WERI-Rb-1 (cell line): ENCODE measurements around the gene SLC39A7.

Experiments used
- DNase-seq: peaks from one replicate; pipeline ENCODE4 v3.0.0-alpha.2; 2020
- H3K27ac ChIP-seq: fragments of 250-450 bp; sonication (Bioruptor Pico); 2 replicates; pipeline ENCODE4 v1.5.1; 2020; ENCODE audit warnings: mild to moderate bottlenecking, moderate library complexity
- H3K27me3 ChIP-seq: fragments of 250-450 bp; sonication (Bioruptor Pico); 2 replicates; pipeline ENCODE4 v1.5.1; 2021; ENCODE audit warnings: mild to moderate bottlenecking, low read depth, moderate library complexity; ENCODE audit not compliant: insufficient read depth, severe bottlenecking
- H3K36me3 ChIP-seq: fragments of 250-450 bp; sonication (Bioruptor Pico); 2 replicates; pipeline ENCODE4 v1.5.1; 2020; ENCODE audit warnings: mild to moderate bottlenecking, moderate library complexity
- H3K4me3 ChIP-seq: 2 replicates; pipeline ENCODE4 v1.5.1; 2011; ENCODE audit warnings: low read depth, mild to moderate bottlenecking, control low read depth, low read length
- H3K9me3 ChIP-seq: fragments of 250-450 bp; sonication (Bioruptor Pico); 2 replicates; pipeline ENCODE4 v1.5.1; 2021; ENCODE audit warnings: mild to moderate bottlenecking, moderate library complexity; ENCODE audit not compliant: severe bottlenecking
- TF ChIP-seq, protein P1 (sequence below): IDR thresholded peaks from 2 replicates; pipeline ENCODE4 v1.5.1; 2011; ENCODE audit warnings: low read depth, mild to moderate bottlenecking, control low read depth, inconsistent platforms, low read length

The SLC39A7 gene

GRCh38 chr6:33237741-33238140, 37.1 kb downstream of the SLC39A7 start:
- no peaks in the 10 kb centered on the region for H3K27me3 ChIP-seq

GRCh38 chr6:33241968-33242367, 41.3 kb downstream of the SLC39A7 start:
- DNase-seq: no peak
- peaks cover 2% of the 10 kb centered on the region for H3K9me3 ChIP-seq
- no peak overlapping the region for H3K27ac ChIP-seq
- no peak overlapping the region for H3K4me3 ChIP-seq
- no peaks in the 10 kb centered on the region for H3K36me3 ChIP-seq
- no peaks in the 10 kb centered on the region for H3K27me3 ChIP-seq
- TF ChIP-seq, protein P1, sequence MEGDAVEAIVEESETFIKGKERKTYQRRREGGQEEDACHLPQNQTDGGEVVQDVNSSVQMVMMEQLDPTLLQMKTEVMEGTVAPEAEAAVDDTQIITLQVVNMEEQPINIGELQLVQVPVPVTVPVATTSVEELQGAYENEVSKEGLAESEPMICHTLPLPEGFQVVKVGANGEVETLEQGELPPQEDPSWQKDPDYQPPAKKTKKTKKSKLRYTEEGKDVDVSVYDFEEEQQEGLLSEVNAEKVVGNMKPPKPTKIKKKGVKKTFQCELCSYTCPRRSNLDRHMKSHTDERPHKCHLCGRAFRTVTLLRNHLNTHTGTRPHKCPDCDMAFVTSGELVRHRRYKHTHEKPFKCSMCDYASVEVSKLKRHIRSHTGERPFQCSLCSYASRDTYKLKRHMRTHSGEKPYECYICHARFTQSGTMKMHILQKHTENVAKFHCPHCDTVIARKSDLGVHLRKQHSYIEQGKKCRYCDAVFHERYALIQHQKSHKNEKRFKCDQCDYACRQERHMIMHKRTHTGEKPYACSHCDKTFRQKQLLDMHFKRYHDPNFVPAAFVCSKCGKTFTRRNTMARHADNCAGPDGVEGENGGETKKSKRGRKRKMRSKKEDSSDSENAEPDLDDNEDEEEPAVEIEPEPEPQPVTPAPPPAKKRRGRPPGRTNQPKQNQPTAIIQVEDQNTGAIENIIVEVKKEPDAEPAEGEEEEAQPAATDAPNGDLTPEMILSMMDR: no peak

More at GRCh38 chr6:33237741-33238140, 37.1 kb downstream of the SLC39A7 start:
- peaks cover 2% of the 10 kb centered on the region for H3K9me3 ChIP-seq
- H3K36me3 ChIP-seq: no peaks in the 10 kb centered on the region
- TF ChIP-seq, protein P1: no peak
- H3K4me3 ChIP-seq: no peak overlapping the region
- no peak overlapping the region for H3K27ac ChIP-seq
- DNase-seq: no peak

GRCh38 chr6:33243476-33243875, 42.8 kb downstream of the SLC39A7 start:
- no peaks in the 10 kb centered on the region for H3K9me3 ChIP-seq
- no peak overlapping the region for H3K4me3 ChIP-seq
- no peak overlapping the region for H3K27ac ChIP-seq
- no peaks in the 10 kb centered on the region for H3K36me3 ChIP-seq
- DNase-seq: no peak
- TF ChIP-seq, protein P1: no peak
- no peaks in the 10 kb centered on the region for H3K27me3 ChIP-seq

- DNase-seq: peak; percentile 97
- Histone ChIP-seq H3K4me3 (peak overlapping the region; percentile 78), H3K36me3 (peaks cover 13% of the 10 kb centered on the region), H3K27ac (peak overlapping the region; percentile 38), H3K9me3 (no peaks in the 10 kb centered on the region), H3K27me3 (no peaks in the 10 kb centered on the region)
- TF ChIP-seq, protein P1: peak; percentile 99
These were observed 47.4 kb downstream of the SLC39A7 start for GRCh38 chr6:33247977-33248642.

DNA sequence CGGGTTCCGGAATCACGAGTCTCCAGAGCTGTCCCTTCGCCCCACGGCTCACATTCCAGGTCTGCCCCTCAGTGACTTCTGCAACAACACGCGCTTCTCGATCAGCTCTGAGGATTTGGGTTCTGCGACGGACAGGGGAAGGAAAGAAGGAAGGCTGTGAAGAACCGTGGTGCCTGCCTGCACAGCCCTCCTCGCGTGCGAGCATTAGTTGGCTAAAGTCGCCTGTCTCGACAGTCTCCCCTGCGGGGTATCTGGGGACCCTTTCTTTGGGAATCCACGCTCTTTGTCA, 47.9 kb downstream of the SLC39A7 start:
- no peaks in the 10 kb centered on the region for H3K9me3 ChIP-seq
- H3K36me3 ChIP-seq: peaks cover 13% of the 10 kb centered on the region
- H3K4me3 ChIP-seq: peak overlapping the region; percentile 78
- H3K27me3 ChIP-seq: no peaks in the 10 kb centered on the region
- TF ChIP-seq, protein P1: no peak
- peak overlapping the region; percentile 37 for H3K27ac ChIP-seq
- DNase-seq: no peak
